Measurements from ENCODE around the gene ARHGAP26.

ARHGAP26 gene

GRCh38 chr5:143140492-143141203 is 370.5 kb downstream of the ARHGAP26 start:
- H3K4me3 Mint-ChIP-seq, result no peak overlapping the region
- H3K9me3 Mint-ChIP-seq (ENCODE audit: low read depth), result no peaks in the 10 kb centered on the region
- peaks cover 2% of the 10 kb centered on the region for H3K4me1 Mint-ChIP-seq (ENCODE audit: low read depth)
- no peaks in the 10 kb centered on the region for H3K27me3 Mint-ChIP-seq
- H3K36me3 Mint-ChIP-seq, result peaks cover 7% of the 10 kb centered on the region
- no peak overlapping the region for H3K27ac Mint-ChIP-seq

DNA sequence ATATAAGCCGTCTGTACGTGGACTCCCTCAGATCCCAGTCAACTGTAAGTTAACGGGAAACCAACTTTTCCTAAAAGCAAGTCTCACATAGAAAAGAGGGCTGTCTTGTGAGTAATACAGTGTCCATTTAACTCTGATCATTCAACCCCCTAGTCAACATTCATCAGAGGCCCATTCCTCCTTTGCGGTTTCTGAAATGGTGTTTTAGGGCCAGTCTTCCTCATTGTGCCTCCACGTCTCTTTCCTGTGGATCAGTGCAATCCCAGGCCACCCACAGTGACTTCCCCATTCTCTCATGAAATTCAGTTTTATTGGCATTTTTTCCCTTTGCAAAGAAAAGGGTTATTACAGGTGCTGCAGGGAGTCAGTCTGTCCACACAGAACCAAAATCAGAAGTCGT is 371.5 kb downstream of the ARHGAP26 start:
- H3K27ac Mint-ChIP-seq, result no peak overlapping the region
- H3K27me3 Mint-ChIP-seq, result no peaks in the 10 kb centered on the region
- H3K4me3 Mint-ChIP-seq, result no peak overlapping the region
- H3K4me1 Mint-ChIP-seq (ENCODE audit: low read depth), result peaks cover 2% of the 10 kb centered on the region
- H3K36me3 Mint-ChIP-seq, result peaks cover 6% of the 10 kb centered on the region
- no peaks in the 10 kb centered on the region for H3K9me3 Mint-ChIP-seq (ENCODE audit: low read depth)

GRCh38 chr5:143142596-143143435 is 372.6 kb downstream of the ARHGAP26 start:
- Mint-ChIP-seq H3K27me3 (no peaks in the 10 kb centered on the region), H3K4me1 (ENCODE audit: low read depth) (peaks cover 2% of the 10 kb centered on the region), H3K4me3 (no peak overlapping the region), H3K36me3 (peaks cover 12% of the 10 kb centered on the region), H3K27ac (no peak overlapping the region), H3K9me3 (ENCODE audit: low read depth) (no peaks in the 10 kb centered on the region)

DNA sequence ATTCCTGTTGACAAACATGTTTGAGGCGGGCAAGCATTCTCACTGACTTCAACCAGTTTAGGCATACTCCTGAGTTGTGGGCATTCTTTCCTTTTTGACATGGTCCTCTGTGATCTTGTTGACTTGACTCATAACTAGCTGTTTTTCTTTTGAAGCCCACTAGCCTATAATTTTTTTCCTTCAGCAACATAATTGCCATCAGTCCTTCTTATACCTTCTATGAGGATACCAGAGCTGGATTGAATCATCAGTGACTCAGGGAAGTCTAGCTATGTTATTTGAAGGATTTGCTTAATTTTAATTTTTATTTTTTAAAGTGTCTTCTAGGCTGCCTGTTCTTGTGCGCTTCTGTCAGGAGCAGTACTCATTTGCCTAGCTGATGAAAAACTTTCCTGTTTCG is 373.8 kb downstream of the ARHGAP26 start:
- H3K4me3 Mint-ChIP-seq, result no peak overlapping the region
- peaks cover 2% of the 10 kb centered on the region for H3K4me1 Mint-ChIP-seq (ENCODE audit: low read depth)
- H3K9me3 Mint-ChIP-seq (ENCODE audit: low read depth), result no peaks in the 10 kb centered on the region
- peaks cover 19% of the 10 kb centered on the region for H3K36me3 Mint-ChIP-seq
- no peaks in the 10 kb centered on the region for H3K27me3 Mint-ChIP-seq
- no peak overlapping the region for H3K27ac Mint-ChIP-seq

- Mint-ChIP-seq H3K27me3 (no peaks in the 10 kb centered on the region), H3K9me3 (ENCODE audit: low read depth) (no peaks in the 10 kb centered on the region), H3K27ac (no peak overlapping the region), H3K36me3 (peaks cover 22% of the 10 kb centered on the region), H3K4me3 (no peak overlapping the region), H3K4me1 (ENCODE audit: low read depth) (peaks cover 2% of the 10 kb centered on the region)
These were observed 375.3 kb downstream of the ARHGAP26 start for GRCh38 chr5:143145243-143146160.

GRCh38 chr5:143146161-143146560 is 376.0 kb downstream of the ARHGAP26 start:
- H3K27me3 Mint-ChIP-seq, result no peaks in the 10 kb centered on the region
- no peak overlapping the region for H3K27ac Mint-ChIP-seq
- no peak overlapping the region for H3K4me3 Mint-ChIP-seq
- H3K36me3 Mint-ChIP-seq, result peaks cover 24% of the 10 kb centered on the region
- H3K4me1 Mint-ChIP-seq (ENCODE audit: low read depth), result peaks cover 2% of the 10 kb centered on the region
- H3K9me3 Mint-ChIP-seq (ENCODE audit: low read depth), result no peaks in the 10 kb centered on the region

GRCh38 chr5:143147383-143147782 is 377.2 kb downstream of the ARHGAP26 start:
- H3K27me3 Mint-ChIP-seq, result no peaks in the 10 kb centered on the region
- H3K9me3 Mint-ChIP-seq (ENCODE audit: low read depth), result no peaks in the 10 kb centered on the region
- H3K4me1 Mint-ChIP-seq (ENCODE audit: low read depth), result peaks cover 2% of the 10 kb centered on the region
- H3K4me3 Mint-ChIP-seq, result no peak overlapping the region
- H3K36me3 Mint-ChIP-seq, result peaks cover 28% of the 10 kb centered on the region
- H3K27ac Mint-ChIP-seq, result no peak overlapping the region

DNA sequence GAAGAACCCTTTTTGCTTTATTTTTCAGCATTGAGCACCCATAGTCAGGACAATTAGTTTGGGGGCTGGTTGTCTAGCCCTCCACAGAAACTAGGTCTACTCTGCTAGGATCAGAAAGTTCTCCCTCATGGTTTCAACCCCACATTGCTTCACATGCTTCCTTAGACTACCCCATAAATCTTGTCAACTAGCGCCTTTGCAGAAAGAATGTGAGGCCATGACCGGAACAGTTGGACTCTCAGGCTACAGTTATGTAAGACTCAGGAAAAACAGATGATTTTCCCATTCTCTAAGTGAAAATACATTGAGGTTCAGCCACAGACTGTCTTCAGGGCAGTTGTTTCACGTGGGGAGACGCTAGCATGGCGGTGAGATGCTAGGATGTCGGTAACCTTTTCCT is 377.7 kb downstream of the ARHGAP26 start:
- Mint-ChIP-seq H3K36me3 (peaks cover 32% of the 10 kb centered on the region), H3K9me3 (ENCODE audit: low read depth) (no peaks in the 10 kb centered on the region), H3K4me3 (no peak overlapping the region), H3K4me1 (ENCODE audit: low read depth) (peaks cover 2% of the 10 kb centered on the region), H3K27me3 (no peaks in the 10 kb centered on the region), H3K27ac (no peak overlapping the region)

DNA sequence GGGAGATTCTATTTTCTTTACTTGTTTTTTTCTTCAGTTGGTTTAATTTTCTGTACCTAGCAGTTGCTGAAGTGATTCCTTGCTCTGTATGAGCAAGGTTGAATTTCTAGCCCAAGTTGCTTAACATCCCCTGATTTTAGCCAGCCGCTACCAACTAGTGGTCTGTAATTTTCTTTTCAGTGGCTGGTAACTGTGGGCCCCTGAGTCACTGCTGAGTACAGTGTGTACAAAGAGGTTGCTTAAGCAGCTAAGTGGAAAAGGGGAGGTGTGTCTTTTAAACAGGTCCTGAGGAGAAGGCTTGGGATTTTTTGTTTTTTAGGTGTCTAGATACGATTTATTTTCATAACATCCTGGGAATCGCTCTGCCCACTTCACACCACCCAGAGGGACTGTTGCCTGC is 378.6 kb downstream of the ARHGAP26 start:
- peaks cover 2% of the 10 kb centered on the region for H3K4me1 Mint-ChIP-seq (ENCODE audit: low read depth)
- H3K27ac Mint-ChIP-seq, result no peak overlapping the region
- H3K9me3 Mint-ChIP-seq (ENCODE audit: low read depth), result no peaks in the 10 kb centered on the region
- H3K36me3 Mint-ChIP-seq, result peaks cover 36% of the 10 kb centered on the region
- no peak overlapping the region for H3K4me3 Mint-ChIP-seq
- H3K27me3 Mint-ChIP-seq, result no peaks in the 10 kb centered on the region

- peaks cover 37% of the 10 kb centered on the region for H3K36me3 Mint-ChIP-seq
- H3K27me3 Mint-ChIP-seq, result no peaks in the 10 kb centered on the region
- no peak overlapping the region for H3K4me3 Mint-ChIP-seq
- H3K9me3 Mint-ChIP-seq (ENCODE audit: low read depth), result no peaks in the 10 kb centered on the region
- H3K4me1 Mint-ChIP-seq (ENCODE audit: low read depth), result peaks cover 2% of the 10 kb centered on the region
- no peak overlapping the region for H3K27ac Mint-ChIP-seq
These were observed 379.6 kb downstream of the ARHGAP26 start for GRCh38 chr5:143149759-143150158.

GRCh38 chr5:143151056-143151700 is 381.0 kb downstream of the ARHGAP26 start:
- H3K27me3 Mint-ChIP-seq, result no peaks in the 10 kb centered on the region
- no peaks in the 10 kb centered on the region for H3K9me3 Mint-ChIP-seq (ENCODE audit: low read depth)
- H3K27ac Mint-ChIP-seq, result no peak overlapping the region
- H3K4me1 Mint-ChIP-seq (ENCODE audit: low read depth), result no peaks in the 10 kb centered on the region
- peaks cover 39% of the 10 kb centered on the region for H3K36me3 Mint-ChIP-seq
- no peak overlapping the region for H3K4me3 Mint-ChIP-seq

- no peak overlapping the region for H3K4me3 Mint-ChIP-seq
- H3K4me1 Mint-ChIP-seq (ENCODE audit: low read depth), result no peaks in the 10 kb centered on the region
- no peak overlapping the region for H3K27ac Mint-ChIP-seq
- H3K36me3 Mint-ChIP-seq, result peaks cover 40% of the 10 kb centered on the region
- no peaks in the 10 kb centered on the region for H3K27me3 Mint-ChIP-seq
- H3K9me3 Mint-ChIP-seq (ENCODE audit: low read depth), result no peaks in the 10 kb centered on the region
These were observed 382.3 kb downstream of the ARHGAP26 start for GRCh38 chr5:143152445-143152844.

GRCh38 chr5:143153332-143154119 is 383.3 kb downstream of the ARHGAP26 start:
- Mint-ChIP-seq H3K4me1 (ENCODE audit: low read depth) (no peaks in the 10 kb centered on the region), H3K4me3 (no peak overlapping the region), H3K27ac (no peak overlapping the region), H3K36me3 (peaks cover 31% of the 10 kb centered on the region), H3K27me3 (no peaks in the 10 kb centered on the region), H3K9me3 (ENCODE audit: low read depth) (no peaks in the 10 kb centered on the region)
